GM12801 (cell line): Measurements from ENCODE around the gene TMEM120B.

Experiments
- TF ChIP-seq, protein P1 (sequence below): IDR thresholded peaks from one replicate; pipeline ENCODE4 v1.5.1; 2011; ENCODE audit warnings: control low read depth; ENCODE audit not compliant: insufficient read length; ENCODE audit errors: extremely low read depth

TMEM120B gene

DNA sequence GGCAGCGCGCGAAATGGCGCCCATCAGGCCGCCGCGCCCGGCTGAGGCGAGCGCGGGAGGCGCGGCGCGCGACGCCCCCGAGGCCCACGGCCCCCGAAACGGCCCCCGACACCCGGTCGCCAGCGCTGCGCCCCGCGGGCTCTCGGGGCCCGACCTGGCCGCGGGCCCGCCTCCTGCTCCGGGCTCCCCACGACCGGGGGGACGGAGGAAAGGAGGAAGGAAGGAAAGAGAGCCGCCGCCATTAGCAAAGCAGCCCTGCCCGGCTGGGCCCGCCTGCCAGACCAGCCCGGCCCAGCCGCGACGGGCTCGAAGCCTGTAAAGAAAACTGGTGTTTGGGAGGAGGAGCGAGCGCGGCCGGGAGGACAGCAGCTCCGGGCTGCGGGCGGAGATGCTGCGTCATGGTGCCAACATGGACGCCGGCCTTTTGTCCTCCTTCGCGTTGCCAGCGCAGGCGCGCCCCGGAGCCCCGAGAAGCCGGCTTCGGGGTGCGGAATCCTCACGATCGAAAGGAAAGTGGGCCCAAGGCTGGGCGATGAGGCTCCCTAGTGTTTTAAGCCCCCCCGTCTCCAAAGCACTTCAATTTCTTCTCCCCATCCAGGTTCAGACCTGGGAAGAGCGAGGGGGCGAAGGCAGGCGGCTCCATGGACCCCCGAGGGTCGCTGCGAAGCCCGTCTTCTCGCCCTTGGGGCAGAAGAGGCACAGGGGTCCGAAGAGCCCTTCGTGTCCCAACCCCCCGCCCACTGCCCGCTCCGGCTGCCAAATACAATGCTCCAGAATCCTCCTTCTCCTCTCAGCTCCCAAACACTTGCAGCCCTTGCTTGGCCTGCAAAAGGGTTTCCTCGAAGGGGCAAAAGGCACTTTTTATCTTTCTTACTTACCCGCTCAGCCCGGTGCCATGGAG lies 88.4 kb downstream of the TMEM120B start:
- TF ChIP-seq, protein P1, sequence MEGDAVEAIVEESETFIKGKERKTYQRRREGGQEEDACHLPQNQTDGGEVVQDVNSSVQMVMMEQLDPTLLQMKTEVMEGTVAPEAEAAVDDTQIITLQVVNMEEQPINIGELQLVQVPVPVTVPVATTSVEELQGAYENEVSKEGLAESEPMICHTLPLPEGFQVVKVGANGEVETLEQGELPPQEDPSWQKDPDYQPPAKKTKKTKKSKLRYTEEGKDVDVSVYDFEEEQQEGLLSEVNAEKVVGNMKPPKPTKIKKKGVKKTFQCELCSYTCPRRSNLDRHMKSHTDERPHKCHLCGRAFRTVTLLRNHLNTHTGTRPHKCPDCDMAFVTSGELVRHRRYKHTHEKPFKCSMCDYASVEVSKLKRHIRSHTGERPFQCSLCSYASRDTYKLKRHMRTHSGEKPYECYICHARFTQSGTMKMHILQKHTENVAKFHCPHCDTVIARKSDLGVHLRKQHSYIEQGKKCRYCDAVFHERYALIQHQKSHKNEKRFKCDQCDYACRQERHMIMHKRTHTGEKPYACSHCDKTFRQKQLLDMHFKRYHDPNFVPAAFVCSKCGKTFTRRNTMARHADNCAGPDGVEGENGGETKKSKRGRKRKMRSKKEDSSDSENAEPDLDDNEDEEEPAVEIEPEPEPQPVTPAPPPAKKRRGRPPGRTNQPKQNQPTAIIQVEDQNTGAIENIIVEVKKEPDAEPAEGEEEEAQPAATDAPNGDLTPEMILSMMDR: no peak

DNA sequence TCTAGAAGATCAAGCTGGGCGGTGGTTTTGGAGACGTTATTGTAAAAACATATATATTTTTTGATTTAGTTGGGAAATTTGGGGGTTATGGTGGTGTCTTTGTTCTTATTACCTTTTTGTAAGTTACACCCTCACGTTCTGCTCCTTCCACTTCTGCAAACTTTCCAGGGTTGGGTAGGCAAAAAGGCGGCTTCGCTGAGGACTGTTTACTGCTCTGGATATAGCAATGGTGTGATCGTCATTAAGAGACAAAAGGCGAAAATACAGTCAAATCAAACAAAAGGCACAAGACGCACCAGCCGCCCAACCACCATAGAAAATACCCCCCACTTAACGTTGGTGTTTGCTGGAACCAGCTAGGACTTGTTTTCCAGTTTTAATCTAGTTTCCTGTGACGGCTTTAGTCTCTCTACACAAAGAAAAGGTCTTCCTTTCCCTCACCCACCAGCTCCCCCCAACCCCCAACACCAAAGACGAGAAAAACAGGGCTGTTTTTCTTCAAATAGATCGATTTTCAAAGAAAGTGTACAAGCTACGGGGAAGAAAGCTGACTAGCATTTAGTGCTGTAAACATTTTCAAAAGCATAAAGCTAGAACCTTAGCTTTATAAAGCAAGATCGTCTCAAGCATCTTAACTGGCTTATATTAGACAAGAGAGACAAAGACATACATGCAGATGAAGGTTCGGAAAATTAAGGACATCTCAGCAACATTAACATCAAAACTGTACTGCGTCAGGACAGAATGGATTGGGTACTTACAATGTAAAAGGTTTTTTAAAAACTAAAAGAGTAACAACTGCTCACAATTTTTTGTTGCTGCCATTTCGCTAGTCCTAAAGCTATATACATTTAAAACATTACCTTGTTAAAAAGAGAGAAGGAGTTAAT lies 89.3 kb downstream of the TMEM120B start:
- TF ChIP-seq, protein P1: no peak

DNA sequence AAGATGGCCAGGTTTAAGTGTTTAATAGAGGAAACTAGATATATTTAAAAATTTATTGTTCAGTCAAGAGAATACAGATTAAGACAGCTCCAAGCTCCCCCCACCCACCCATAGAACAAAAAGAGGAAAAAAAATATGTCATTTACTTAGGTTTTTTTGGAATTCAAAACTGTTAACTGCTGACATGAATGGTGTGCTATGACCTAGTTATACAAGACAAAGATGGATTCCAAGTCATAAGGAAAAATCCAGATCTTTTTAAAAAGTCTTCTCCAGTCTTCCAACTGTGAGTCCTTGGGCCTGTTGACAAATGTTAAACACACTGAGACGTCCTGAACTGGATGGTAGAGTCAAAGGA lies 89.9 kb downstream of the TMEM120B start:
- TF ChIP-seq, protein P1: no peak

DNA sequence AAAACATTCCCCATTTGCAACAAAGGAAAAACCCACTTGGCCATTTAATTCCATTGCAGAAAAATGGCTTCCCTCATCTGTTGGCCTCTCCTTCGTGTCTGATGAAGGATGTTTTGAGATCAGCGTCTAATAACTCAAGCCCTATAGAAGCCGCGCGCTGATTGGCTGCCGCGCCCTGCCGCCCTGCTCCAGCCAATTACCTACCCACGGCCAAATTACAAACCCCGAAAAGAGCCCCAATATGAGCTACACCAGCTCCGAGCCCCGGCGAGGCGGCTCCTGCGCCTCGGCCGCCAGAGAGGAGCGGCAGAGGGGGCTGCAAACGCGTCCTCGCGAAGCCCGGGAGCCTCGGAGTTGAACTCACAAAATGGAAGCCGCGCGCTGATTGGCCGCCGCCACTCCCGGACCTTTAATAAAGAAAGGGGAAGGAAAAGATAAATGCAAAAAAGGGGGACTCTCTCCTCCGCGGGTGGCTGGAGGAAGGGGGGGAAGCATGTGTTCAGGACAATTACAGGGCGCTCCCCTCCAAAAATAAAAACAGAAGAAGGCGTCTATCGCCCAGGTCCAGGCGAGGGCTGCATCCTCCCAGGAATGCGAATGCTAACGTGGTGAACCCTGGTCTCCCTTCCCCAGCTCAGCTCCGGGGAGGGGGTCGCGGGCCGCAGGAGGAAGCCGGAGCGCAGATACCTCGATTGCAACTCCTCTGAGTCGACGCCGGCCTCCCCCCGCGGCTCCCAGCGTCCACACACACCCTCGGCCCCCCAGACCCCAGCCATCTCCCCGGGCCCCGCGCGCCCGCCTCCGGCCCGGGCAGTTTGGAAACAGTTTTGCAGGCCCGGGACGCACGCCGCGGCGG lies 90.5 kb downstream of the TMEM120B start:
- TF ChIP-seq, protein P1: no peak

DNA sequence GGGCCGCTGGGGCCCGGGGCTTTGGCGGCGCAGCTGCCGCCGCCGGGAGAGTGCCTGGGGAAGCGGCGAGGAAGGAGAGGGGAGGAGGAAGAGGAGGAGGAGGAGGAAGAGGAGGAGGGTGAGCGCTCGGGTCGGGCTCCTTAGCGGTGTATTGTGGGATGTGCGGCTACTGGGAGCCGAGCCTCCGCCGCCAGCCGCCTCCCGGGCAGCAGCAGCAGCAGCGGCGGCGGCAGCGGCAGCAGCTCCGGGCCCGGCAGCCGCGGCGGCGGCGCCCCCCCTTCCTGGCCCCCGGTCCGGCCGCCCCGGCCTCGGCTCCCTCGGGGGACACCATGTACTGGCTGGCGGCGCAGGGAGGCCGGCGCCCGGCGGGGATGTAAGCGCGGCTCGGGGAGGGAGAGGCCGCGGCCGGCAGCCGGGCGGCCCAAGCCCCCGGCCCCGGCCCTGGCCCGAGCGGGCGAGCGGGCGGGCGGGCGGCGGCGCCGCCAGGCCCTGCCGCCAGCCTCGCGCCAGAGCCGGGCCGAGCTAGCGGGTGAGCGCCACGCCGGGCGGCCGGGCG lies 91.4 kb downstream of the TMEM120B start, which contains the start of gene SETD1B:
TSS of gene SETD1B (plus strand) at position 149 of the 556 bp plus-strand sequence. CDS start 729 bp downstream, outside the sequence.
- TF ChIP-seq, protein P1: no peak

DNA sequence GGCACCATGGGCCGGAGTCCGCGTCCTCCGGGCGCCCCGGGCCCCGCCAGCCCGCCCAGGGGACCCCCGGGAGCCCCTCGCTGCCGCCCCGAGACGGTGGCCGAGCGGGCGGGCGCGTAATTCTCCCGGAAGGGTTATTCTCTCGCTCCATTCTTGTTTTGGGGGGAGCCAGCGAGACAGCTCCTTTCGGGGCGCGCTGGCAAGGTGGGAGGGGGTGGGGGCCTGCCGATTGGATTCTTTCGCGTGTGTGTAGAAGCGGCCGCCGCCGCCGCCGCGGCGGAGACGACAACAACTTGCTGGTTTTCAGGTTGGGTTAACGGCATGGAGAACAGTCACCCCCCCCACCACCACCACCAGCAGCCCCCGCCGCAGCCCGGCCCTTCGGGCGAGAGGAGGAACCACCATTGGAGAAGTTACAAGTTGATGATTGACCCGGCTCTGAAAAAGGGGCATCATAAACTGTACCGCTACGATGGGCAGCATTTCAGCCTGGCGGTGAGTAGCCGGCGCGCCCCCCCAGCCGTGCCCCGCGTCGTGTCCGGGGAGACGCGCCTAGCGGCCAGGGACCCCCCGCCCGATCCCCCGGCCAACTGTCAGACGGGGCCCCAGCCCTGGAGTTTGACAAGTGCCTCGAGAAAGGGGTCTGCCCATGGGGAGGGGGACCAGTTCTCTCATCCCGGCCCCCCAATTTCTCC lies 92.0 kb downstream of the TMEM120B start:
- TF ChIP-seq, protein P1: no peak
